Cardiac fibroblast (primary cell): ENCODE measurements around the gene RAB11FIP4.

ENCODE experiments used
- DNase-seq, 2 donors: peaks; one replicate each; pipeline versions ENCODE4 v3.0.0 to v3.0.0-alpha.2; 2010; ENCODE audit warnings: low read depth in 2 of 2
- H3K4me3 ChIP-seq, 2 donors: replicated peaks in 1 of 2; 1 replicate in 1 of 2; 2 replicates in 1 of 2; pipeline ENCODE4 v1.5.1; 2011; ENCODE audit warnings: low read depth in 2 of 2, low read length in 2 of 2, mild to moderate bottlenecking in 2 of 2, moderate library complexity in 1 of 2
- CTCF ChIP-seq: IDR thresholded peaks from one replicate; pipeline ENCODE4 v1.5.1; 2011; ENCODE audit warnings: low read depth, mild to moderate bottlenecking, low read length, inconsistent platforms

RAB11FIP4 gene

GRCh38 chr17:31398381-31399311 is 7.2 kb downstream of the RAB11FIP4 start:
- H3K4me3 ChIP-seq: no peak overlapping the region
- no peak for TF ChIP-seq CTCF
- DNase-seq: no peak

GRCh38 chr17:31400481-31400950 is 9.0 kb downstream of the RAB11FIP4 start:
- no peak for DNase-seq
- H3K4me3 ChIP-seq: no peak overlapping the region
- no peak for TF ChIP-seq CTCF

GRCh38 chr17:31401456-31402254 is 10.2 kb downstream of the RAB11FIP4 start:
- no peak overlapping the region for H3K4me3 ChIP-seq
- no peak for TF ChIP-seq CTCF
- DNase-seq: no peak

GRCh38 chr17:31404028-31404949 is 12.8 kb downstream of the RAB11FIP4 start:
- DNase-seq: no peak
- no peak for TF ChIP-seq CTCF
- no peak overlapping the region for H3K4me3 ChIP-seq

- no peak for TF ChIP-seq CTCF
- DNase-seq: no peak
- H3K4me3 ChIP-seq: no peak overlapping the region
Measured at GRCh38 chr17:31405890-31406371, 14.5 kb downstream of the RAB11FIP4 start.

- no peak overlapping the region for H3K4me3 ChIP-seq
- no peak for TF ChIP-seq CTCF
- DNase-seq: no peak
Measured at GRCh38 chr17:31408586-31408985, 17.1 kb downstream of the RAB11FIP4 start.
